ENCODE data around the gene WDR18.
"Not testable (repeated sequence)": the region's sequence is repeated elsewhere in the genome, so short reads cannot be mapped to it uniquely, and the experiment has no call there.

The WDR18 gene

DNA sequence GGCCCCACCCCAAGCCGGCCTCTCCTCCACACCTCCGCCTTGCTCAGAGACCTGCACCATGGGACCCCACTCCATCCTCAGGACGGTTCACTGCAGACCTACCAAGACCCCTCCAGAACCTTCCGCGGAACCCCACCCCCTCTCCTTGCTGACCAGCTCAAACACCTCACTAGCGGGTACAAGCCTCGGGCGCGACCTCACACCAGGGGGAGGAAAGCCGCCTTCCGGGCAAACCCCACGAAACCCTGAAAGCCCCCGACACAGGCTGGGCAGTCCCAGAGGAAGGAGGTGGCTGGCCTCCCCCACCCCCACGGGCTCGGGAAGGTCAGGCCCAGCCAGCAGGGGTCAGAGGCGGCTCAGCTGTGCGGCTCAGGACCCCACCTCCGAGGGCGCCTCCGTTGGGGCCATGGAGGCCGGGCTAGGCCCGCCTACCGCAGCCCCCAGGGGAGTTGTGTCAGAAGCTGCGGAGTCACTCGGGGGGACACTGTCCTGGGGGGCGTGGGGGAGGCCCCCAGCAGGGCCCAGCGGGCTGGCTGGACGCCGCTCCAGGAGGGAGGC lies 25.9 kb downstream of the WDR18 start:
- DNase-seq, result no peak

DNA sequence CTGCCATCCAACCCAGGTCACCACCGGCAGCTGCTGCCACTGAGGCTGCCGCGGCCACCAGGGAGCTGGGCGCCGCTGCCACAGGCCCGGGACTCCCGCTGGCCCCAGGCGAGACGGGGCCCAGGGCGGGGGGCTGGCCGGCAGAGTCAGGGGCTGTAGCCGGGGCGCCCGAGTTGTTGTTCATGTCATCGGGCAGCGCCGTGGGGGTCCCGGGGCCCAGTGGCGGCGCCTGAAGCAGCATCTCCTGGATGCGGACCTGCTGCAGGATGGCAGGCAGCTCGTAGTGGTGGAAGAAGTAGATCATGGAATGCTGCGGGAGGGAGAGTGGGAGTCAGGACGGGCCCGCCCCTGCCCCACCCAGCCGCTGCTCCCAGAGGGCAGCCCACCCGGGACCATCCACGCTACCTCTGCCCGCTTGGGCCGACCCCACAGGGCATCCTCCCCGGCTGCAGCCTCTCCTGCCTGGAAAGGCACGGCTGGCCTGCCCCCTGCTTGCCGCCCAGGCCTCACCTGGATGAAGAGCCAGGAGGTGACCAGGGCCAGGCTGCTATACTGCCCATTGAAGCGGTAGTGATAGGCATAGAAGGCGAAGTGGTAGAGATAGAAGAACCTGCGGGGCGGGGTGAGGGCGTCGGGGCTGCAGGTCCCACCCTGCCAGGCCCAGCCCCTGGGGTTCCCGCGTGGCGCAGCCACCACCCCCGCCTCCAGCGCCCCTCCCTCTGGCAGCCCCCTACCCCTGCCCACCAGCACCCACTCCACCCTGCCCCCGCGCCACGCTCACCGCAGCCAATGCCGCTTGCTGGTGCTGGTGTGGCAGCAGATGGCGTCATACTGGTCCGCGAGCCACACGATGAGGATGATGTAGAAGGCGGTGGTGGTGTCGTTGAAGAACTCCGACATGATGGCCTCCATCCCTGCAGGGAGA lies 26.7 kb downstream of the WDR18 start:
- no peak for DNase-seq

DNA sequence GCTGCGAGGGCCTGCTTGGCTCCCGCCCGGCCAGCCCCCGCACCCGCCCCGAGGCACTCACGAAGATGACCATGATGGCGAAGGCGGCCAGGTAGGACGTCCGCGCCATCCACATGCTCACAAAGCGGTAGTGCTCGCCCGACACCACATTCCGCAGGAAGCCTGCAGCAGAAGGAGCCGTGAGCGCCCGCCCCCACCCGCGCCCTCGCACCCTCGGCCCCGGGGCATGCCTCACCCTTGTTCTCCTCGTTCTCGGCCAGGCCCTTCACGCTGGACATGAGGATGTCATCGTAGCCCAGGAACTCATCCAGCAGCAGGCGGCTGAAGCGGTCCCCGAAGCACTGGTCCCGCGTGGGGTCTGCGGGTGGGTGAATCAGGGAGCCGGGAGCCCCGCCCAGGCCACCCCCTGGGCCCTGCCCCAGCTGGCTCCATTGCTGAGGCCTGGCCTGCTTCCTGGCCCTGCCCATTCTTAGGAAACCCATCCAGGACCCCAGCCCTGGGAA lies 27.7 kb downstream of the WDR18 start:
- no peak for DNase-seq

DNA sequence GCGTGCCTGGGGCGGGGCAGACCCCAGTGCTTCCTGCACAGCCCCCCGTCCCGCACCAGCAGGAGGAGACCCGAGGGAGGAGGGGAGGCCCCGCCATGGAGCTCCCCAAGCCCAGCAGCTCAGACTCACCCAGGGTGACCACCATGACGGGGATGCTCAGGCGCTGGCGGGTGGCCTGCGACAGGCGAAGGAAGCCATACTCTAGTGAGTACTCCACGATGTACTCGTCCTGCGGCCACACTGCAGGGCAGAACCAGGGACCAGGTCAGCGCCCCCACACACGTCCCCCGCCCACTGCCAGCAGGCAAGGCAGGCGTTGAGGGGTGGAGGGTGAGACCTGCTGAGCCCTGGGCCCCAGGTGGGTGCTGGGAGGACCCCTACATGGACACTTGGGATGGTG lies 28.2 kb downstream of the WDR18 start:
- no peak for DNase-seq

DNA sequence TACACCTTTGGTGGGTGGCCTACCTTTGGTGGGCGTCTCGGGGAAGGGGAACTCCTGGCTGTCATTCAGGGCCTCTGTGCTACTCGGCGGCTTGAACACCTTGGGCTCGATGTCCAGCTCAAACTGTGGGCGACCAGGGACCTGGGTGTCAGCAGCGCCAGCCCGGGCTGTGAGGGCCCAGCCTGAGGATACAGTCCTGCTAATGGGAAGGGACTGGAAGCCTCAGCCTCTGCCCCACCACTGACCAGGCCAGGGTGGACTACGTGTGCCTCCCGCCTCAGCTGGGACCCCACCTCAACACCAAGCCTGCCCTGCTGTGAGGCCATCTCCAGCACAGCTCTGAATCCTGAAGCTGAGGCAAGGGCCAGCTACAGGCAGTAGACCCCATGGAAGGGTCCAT lies 29.1 kb downstream of the WDR18 start:
- no peak for DNase-seq

DNA sequence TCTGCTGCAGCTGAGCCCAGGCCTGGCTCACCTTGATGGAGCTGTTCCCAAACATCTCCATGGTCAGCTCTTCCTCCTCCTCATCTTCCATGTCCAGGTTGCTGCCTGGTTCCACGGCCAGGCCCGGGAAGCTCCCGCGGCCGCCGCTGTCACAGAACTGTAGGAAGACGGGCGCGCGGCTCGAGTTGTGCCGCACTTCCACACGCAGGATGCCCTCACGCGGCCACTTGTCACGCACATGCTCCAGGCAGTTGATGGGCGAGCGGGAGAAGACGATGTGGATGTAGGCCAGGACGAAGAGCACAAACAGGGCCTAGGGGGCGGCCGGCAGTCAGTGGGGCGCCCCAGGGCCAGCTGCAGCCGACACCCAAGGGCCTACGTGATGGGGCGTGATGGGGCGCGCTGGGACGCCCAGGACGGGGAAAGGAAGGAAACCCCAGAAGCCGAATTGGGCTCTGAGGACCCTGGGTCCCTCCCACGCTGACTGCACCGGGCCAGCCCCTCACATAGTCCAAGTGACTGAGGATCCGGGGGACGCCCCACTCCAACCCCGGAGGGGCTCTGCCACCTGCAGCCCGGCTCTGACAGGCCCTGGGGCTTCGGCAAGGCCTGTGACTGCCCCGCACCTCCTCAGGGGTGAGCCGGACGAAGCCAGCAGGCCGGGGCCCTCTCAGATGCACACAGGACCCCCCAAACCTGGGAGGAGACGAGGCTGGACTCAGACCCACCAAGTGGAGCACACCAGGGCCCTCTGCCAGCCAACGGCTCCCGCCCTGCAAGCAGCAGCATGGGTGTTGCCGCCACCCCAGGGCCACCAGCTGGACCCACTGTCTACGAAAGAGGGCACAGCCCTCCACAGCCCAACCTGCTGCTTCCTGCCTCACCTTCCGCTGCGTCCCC lies 30.3 kb downstream of the WDR18 start:
- no peak for DNase-seq

DNA sequence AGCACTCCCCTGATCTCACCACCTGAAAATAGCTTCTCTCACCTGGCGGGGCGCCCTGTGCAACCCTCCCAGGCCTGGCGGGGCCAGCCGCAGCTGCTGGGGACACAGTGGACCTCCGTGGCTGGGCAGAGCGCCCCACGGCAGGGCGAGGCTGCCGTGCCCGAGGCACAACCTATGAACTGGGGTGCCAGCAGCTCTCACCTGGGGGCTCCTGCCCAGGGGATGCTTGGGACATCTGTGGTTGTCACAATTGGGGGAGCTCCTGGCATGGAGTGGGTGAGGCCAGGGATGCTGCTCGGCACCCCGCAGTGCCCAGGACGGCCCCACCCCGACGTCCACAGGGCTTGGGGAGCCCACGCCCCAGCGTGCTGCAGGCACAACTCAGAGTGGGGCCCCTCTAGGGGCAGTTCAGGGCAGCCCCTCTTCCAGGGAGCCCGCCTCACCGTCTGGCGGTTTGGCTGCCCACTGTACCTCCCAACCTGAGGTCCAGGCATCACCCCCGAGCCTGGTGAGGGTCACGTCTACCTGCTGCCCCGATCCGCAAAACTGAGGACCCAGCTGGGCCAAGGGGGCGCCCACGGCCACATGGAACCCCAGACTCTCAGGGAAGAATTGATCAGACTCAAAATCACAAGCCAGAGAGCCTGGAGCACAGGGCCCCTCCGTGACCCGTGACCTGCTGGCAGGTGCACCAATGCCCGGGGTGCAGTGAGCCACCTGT lies 31.1 kb downstream of the WDR18 start:
- DNase-seq, result no peak

DNA sequence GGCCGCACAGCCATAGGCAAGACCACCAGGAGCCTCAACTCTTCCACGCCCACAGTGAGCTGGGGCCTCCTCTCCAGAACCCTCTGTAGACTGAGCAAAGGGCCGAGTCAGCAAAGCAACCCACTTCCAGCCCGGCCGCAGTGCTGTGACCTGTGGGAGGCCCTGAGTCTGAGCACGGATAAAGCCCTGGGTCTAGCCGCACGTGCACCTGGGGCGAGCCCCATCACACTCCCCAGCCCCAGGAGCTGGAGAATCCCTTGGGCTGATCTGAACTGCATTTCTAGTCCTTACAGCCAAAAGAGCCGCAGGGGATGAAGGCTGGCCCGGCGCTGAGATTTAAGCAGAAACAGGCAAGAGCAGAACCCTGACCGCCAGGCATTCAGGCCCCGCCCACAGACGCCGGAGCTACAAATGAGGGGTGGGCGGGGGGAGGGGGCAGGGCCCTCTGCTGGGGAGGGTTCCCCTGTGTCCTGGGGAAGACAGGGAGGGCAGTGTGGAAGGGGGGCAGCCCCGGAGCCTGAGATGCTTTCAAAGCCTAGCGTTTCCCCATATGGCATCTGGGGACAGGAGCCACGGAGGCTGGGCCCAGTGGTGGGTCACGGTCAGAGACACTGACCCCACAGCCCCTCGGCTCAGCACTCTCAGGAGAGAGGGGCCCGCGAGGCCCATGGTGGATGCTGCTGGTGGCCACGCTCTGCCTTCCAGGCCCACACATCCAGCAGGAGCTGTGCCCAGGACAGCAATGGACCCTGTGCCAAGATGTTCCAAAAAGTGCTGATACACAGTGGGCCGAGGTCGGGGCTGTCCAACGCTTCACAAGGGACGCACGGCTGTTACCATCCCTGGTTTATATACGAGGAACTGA lies 31.9 kb downstream of the WDR18 start:
- no peak for DNase-seq

DNA sequence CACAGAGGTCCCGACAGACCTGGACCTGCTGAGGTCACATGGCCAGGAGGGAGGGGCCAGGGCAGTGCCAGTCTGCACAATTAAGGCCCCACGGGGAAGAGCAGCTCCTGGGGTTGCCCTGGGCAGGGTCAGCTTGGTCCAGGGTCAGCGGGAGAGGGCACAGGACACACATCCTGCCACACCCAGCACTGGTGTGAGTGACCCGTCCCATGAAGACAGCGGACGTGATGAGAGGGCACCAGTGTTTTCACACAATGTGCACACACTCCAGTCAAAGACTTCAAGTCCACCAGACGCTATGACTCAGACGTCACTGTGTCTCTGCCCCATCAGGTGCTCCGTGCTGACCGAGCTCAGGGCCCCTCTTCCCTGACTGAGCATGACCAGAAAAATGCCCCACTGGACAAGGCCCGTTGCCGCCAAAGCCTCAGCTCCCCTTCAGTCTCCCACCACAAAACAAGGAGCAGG lies 32.5 kb downstream of the WDR18 start:
- no peak for DNase-seq

DNA sequence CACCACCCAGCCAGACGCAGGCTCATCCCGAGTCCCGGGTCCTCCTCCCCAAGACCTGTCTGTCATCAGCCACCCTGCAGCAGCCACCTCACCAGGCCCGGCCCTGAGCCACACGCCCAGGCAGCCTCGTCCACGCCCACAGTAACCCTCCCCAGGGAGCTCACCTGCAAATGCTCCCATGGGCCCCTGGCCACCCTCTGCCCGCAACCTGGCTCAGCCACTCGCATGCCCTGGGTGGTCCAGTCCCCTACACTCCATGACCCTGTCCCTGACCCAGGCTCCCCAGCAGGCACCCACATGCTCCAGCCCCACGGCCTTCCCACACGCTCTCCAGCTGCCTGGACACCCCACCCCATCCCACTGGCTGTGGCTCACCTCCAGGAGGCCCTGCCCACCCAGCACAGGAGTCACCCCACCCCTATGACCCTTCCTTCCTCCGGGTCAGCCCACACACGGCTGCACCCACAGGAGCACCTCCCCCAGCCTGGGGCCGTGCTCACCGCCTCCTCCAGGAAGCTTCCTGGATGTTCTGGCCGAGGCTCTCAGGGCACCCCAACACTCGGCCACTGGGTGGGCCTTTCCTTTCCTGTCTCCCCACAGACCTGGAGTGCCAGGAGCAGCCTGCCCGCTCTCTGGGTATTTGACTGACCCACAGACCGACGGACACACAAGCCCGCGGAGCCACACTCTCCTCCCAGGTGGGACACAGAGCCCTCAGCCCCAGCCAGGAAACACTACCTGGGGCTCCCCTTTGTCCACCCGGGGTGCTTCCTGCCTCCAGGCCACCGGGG lies 33.2 kb downstream of the WDR18 start:
- no peak for DNase-seq

DNA sequence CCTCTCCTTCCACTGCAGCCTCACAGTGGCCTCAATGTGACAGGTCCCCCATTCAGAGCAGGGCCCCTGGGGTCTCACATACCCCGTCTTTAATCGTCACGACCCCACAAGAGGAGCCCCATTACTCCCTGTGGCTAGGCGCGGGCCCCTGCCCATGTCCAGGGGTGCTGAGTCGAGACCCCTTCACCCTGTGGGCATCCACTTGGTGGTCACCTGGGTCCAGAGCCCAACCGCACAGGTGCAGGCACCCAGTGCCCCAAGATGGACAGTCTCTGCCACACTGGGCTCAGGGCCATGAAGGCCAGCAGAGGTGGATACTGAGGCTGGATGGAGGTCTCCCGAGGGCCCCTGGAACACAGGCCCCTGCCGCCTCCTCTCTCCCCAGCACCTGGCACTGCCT lies 33.8 kb downstream of the WDR18 start:
- no peak for DNase-seq

DNA sequence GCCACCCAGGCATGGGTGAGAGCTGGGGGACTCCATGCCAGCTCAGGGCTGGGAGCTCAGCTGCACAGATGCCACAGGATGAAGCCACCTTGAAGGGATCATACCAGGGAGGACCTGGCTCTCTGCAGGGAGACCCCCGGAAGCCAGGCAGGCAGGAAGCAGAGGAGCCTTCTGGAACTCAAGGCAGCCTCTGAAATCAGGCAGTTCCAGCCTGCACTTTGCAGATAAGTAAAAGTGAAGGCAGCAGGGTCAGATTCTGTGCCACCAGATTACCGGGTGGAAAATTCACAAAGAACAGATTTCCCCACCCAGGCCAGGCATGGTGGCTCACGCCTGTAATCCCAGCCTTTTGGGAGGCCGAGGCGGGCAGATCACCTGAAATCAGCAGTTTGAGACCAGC lies 34.2 kb downstream of the WDR18 start:
- DNase-seq, result no peak

DNA sequence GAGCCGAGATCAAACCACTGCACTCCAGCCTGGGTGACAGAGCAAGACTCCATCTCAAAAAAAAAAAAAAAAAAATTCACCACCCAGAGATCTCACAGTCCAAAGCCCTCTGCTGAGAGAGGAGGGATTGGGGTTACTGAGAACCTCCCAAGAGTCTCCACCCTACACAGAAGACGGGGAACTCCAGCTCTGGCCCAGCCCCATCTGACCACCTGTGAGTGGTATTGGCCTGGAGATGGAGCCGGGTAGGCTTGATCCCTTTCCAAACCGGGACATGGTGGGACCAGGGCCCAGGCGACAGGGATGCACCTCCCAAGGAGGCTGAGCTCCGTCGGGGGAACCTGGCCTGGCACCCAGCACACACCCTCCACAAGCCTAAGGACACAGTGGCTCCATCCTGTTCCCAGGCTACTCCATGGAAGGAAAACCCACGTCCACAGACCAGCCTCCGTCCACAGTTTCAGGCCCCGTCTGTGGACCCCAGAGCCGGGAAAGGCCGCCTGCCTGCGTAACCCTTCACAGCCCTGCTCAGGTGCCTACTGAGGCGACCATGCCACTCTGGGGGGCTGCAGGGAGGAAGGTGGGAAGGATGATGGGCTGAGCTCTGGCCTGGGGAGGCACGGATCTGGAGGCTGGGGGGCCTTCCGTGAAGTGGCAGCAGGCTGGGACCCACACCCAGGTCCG lies 34.9 kb downstream of the WDR18 start:
- no peak for DNase-seq

DNA sequence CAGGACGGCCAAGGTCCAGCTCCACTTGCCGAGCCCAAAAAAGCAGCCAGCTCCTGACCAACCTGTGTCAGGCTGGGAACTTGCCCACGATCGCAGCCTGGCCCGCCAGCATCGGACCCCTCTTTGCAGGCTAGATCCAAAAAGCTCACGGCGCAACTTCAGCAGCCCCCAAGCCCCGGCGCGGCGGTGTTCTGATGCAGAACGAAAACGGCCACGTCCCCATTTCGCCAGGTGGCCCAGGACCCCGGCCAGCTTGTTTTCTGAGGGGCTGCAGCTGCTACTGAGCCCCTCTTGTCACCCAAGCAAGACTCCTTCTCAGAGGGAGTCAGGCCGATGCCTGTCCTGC lies 35.4 kb downstream of the WDR18 start:
- no peak for DNase-seq

DNA sequence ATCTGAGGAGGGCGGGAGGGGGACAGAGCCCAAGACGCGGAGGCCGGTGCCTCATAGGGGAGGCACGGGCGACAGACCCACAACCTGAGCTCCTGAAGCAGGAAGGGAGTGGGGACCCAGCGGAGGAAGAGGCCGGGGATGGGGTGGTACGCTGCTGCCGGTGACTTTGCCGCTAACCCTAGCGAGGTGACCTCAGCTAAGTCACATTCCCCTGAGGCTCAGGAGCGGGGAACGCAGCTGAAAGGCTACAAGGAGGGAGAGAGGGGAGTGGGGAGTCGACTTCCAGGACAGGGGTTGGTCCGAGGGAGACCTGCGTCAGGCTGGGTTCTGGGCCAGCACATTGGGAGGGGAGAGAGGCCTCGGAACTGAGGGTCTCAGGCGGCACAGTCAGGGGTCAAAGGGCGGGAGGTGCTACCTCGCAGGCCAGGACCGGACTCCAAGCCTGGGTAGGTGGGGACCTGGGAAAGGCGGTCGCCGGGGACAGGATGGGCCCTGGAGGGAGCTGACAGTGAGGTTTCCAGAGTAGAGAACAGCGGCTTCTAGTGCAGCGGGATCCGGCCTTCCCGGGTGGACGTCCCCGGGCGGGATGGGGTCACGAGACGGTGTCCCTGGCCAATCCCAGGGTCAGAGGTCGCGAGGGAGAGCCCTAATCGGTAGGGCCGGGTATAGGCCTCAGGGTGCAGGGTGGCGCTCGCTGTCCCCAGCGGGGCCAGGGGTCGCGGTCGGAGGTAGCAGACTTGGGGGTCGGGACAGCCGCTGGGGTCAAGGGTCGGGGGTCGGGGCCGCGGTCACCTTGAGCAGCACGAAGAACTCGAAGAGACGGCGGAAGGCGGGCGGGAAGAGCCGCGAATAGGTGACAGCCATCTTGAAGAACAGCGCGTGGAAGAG lies 36.1 kb downstream of the WDR18 start:
- no peak for DNase-seq

DNA sequence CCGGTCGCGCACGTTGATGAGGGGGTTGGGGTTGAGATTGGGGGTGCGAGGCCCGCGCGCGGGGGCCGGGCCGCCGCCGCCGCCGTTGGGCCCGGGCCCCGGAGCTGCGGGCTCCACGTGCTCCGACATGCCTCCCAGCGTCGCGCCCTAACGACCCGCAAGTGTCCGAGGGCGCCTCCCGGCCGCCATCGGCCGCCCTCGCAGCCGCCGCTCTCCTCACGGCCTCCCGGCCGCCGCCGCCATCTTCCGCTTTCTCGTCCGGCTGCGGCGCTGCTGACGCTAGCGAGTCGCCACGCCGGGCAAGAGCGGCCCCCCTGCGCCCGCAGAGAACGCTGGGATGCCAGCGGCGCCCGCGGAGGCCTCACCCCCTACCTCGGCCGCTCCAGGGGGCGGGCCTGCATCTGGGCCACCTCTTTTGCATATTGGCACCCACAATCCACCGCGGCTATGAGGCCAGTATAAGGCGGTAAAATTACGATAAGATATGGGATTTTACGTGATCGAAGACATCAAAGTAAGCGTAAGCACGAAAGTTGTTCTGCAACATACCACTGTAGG lies 36.8 kb downstream of the WDR18 start, which contains the start of gene TMEM259:
TSS of gene TMEM259 (minus strand) at position 256 of the 558 bp plus-strand sequence. CDS start at position 129, 127 bp downstream.
- peak; percentile 93 for DNase-seq

DNA sequence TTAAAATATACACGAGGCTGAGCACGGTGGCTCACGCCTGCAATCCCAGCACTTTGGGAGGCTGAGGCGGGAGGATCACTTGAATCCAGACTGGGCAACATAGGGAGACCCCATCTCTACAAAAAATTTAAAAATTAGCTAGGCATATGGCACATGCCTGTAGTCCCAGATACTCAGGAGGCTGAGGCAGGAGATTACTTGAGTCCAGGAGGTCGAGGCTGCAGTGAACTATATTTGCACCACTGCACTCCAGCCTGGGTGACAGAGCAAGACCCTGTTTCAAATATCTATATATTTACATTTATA lies 39.7 kb downstream of the WDR18 start:
- not testable (repeated sequence) for DNase-seq

DNA sequence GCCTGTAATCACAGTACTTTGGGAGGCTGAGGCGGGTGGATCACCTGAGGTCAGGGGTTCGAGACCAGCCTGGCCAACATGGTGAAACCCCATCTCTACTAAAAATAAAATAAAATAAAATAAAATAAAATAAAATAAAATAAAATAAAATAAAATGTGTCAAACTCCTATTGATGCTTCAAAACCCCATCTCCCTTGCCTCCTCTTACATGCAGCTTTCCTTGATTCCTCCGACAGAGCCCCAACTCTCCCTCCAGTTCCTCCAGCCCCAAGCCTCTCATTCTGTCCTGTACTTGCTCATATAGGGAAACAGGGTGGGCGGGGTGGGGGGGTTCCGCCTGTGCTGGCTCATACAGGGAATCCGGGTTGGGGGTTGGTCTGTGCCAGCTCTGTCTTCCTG lies 40.9 kb downstream of the WDR18 start:
- not testable (repeated sequence) for DNase-seq
